GM18858 (cell line): ENCODE results near the gene GFOD1.
"Not testable (repeated sequence)": the region's sequence is repeated elsewhere in the genome, so short reads cannot be mapped to it uniquely, and the experiment has no call there.

Experiments used
- ATAC-seq: cut with Tn5 transposase; IDR thresholded peaks from one replicate; pipeline ENCODE4 v1.9.1; 2021; ENCODE audit not compliant: unreplicated experiment

The GFOD1 gene

DNA sequence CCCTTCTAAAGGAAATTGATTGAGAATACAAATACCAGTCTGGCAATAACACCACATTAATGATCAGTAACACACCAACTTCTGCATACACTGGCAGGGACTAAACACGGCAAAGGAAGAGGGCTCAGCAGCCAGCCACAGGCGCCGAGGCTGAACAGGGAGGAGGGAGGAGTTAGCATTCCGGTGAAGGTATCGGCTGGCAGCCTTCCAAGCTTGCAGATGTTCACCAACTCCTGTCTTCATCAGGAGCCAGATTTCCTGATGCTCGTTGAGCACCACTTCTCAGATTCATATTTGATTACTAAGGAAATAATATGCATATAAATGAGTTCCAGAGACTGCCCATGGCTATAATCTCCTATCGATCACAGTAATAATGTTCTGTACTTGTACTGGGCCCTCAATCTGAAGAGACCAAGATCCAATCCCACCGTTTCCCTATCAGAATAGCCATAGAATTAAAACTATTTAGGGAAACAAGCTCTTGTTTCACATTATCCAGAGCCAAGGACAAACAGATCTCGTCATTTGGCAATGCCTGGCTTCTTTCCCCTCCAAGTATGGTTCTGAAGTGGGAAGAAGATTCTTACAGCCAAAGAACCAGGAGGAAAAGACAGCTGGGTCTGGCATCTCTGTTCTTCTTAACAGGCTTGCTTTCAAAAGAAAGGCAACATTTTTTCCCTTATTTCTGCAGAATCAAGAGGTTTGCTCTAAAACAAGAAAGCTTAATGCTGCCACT, 42.2 kb downstream of the GFOD1 start:
- no peak for ATAC-seq

GRCh38 chr6:13444604-13445003, 42.8 kb downstream of the GFOD1 start:
- ATAC-seq, result no peak

GRCh38 chr6:13443978-13444377, 43.4 kb downstream of the GFOD1 start:
- not testable (repeated sequence) for ATAC-seq

GRCh38 chr6:13441778-13442177, 45.6 kb downstream of the GFOD1 start:
- no peak for ATAC-seq

DNA sequence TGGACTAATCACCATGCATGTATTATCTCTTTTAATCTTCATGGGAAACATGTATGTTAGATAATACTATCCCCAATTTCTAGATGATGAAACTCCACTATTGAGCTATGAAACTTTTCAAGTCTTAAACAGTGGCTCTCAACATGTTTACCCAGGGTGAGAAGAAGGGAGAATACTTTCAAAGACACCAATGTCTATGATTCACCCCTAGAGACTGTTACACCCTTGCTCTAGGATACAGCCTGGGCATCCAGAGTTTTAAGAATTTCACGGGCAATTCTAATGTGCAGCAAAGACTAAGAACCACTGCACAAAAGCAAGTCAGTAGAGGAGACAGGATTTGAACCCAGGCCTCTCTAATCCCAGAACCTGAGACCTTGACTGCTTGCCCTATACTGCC, 47.8 kb downstream of the GFOD1 start:
- ATAC-seq, result no peak

- ATAC-seq, result no peak
These were observed 49.3 kb downstream of the GFOD1 start for GRCh38 chr6:13438126-13438525.

GRCh38 chr6:13437218-13437996, 50.0 kb downstream of the GFOD1 start:
- no peak for ATAC-seq

DNA sequence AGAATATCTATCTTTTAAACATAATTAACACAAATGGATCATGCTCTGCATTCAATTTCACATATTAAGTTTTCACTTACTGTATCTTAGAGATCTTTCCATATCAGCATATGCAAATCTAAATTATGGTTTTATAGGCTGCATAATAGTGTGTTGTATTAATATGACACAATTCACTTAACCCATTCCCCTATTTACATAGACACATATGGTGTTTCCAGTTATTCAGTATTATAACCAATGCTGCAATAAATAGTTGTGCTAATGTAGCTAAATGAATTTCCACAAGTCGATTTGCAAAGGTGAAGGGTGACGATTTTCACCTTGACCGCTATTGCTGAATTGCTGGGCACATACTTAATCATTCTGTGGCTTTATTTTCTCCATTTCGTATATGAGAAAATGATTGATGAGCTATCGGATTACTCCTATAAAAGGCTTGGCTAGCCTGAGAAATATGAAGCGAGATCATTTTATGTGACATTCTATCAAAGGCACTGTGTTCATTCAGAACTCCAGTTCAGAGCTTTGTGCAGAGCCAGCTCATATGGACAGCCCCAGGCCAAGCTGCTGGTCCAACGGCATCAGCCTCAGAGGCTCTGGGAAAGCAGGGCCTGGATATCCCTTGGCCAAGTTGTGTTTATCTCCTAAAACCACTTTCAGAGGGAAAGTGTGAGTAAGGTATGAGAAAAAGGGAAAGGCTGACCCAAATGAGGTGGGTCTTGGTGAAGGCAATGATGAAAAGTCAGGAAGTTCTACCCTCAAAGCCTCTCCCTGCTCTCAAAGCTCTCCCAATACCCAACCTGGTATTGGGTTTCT, 50.8 kb downstream of the GFOD1 start:
- ATAC-seq, result no peak

- ATAC-seq, result no peak
These were observed 51.7 kb downstream of the GFOD1 start for GRCh38 chr6:13435477-13436246.

DNA sequence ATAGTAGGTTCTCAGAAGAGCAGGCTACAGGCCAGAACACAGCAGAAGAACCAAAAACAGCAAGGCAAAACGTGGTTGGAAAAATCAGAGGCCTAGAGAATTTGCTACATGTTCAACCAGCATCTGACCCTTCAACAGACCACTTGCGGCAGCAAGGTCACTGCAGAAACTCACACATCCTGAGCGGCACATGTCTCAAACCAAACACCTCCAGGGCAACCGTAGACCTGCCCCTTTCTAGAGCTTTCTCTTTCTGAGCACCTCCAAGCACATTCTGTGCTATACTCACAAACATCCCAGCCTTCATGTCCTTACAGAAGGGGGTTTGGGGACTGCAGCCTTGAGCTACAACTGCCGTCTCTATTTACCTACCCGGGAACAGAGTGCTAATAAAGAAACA, 52.6 kb downstream of the GFOD1 start:
- ATAC-seq, result no peak

DNA sequence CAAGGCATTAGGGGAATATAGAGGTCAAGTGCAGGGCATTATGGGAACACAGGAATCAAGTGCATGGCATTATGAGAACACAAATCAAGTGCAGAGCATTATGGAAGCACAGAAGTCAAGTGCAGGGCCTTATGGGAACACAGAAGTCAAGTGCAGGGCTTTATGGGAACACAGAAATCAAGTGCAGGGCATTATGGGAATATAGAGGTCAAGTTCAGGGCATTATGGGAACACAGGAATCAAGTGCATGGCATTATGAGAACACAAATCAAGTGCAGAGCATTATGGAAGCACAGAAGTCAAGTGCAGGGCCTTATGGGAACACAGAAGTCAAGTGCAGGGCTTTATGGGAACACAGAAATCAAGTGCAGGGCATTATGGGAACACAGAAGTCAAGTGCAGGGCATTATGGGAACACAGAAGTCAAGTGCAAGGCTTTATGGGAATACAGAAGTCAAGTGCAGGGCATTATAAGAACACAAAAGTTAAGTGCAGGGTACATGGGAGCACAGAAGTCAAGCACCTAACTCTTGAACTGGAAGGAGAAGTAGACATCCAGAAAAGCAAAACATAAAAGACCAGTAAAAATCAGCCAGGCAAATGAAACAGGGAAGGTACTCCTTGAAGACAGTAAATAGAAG, 53.1 kb downstream of the GFOD1 start:
- ATAC-seq, result not testable (repeated sequence)

GRCh38 chr6:13433709-13434121, 53.7 kb downstream of the GFOD1 start:
- ATAC-seq, result no peak

DNA sequence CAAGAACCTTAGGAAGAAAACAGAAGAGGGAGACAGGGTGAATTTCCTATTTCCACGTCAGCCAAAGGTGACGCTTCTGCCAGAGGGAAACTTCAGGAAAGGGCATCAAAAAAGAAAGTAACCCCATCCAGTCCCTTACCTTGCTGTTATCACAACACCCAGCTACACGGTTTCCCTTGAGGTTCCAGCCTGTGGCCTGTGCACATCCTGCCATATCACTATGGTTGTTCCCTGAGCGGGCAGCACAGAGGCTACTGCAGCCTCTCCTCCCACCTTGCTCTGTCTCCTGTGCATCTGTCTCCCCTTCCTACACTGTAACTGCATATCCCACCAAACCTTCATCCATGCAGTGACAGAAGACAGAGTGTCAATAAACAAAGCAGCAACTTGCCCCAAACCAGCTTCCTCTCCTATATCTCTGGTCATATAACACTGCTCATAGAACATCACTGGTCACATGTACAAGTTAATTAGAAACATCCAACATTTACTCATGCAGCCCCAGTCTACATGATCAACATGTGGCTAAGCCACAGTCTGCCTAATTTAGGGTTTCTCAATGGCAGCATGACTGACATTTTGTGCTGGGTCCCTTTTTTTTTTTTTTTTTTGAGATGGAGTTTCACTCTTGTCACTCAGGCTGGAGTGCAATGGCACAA, 54.7 kb downstream of the GFOD1 start:
- ATAC-seq, result no peak

DNA sequence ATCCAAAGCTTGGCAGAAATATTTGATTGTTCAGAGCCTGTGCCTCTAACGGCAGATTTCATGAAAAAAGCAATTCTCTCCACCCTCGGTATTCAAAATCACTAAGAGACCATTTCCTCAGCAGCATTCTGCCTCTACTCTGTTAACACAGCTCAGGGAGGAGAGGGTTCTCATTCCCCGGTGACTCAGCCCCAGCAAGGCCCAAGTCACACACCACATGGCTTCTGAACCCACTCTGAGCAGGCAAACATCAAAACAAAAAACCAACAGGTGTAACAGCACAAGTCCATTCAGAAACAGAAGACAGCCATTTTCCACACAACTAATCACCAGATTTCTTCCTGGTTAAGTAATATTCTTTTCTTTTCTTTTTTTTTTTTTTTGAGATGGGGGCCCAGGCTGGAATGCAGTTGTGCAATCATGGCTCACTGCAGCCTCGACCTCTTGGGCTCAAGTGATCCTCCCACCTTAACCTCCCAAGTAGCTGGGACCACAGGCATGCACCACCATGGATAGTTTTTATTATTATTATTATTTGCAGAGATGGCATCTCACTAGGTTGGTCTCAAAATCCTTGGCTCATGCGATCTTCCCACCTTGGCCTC, 55.4 kb downstream of the GFOD1 start:
- ATAC-seq, result no peak

- no peak for ATAC-seq
These were observed 56.2 kb downstream of the GFOD1 start for GRCh38 chr6:13431059-13431656.

- ATAC-seq, result no peak
These were observed 58.0 kb downstream of the GFOD1 start for GRCh38 chr6:13429406-13429753.

- ATAC-seq, result peak; percentile 11
These were observed 58.6 kb downstream of the GFOD1 start for GRCh38 chr6:13428583-13429405.
